ENCODE results near the gene KCNF1.

DNA sequence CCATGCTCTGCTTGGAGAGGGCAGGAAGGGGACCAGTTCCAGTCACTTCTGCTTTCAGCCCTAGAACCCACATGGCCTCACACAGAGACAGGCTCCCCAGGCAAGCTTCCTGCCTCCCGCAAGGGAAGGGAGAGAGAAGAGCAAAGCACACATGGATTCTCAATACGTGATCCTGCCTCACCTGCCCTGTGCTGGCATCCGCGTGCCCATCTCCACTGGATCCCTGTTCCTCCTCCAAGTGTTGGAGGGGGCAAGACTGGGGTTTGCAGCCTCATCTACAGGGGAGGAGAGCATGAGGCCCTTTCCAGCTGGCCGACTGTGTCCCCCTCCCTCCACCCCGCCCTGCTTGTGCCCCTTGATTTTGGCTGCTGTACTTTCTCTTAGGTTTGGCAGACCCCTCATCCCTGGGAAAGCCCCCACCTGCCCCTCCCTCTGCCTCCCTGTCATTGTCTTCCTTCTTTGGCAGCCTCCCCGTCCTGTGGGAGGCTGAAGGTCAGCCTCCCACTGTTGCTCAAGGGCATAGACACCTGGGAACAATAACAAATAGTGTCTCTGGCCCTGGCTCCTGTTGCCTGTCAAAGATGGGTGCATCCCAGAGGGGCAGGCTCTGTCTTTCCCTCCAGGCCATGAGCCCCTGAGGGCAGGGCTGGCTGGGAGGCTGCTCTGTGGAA is 22.7 kb downstream of the KCNF1 start:
- no peak for TF ChIP-seq POLR2A (IDR thresholded peaks at IDR 0.05)
- TF ChIP-seq, protein P1, sequence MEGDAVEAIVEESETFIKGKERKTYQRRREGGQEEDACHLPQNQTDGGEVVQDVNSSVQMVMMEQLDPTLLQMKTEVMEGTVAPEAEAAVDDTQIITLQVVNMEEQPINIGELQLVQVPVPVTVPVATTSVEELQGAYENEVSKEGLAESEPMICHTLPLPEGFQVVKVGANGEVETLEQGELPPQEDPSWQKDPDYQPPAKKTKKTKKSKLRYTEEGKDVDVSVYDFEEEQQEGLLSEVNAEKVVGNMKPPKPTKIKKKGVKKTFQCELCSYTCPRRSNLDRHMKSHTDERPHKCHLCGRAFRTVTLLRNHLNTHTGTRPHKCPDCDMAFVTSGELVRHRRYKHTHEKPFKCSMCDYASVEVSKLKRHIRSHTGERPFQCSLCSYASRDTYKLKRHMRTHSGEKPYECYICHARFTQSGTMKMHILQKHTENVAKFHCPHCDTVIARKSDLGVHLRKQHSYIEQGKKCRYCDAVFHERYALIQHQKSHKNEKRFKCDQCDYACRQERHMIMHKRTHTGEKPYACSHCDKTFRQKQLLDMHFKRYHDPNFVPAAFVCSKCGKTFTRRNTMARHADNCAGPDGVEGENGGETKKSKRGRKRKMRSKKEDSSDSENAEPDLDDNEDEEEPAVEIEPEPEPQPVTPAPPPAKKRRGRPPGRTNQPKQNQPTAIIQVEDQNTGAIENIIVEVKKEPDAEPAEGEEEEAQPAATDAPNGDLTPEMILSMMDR (IDR thresholded peaks at IDR 0.05): no peak
